GM19467 (cell line): ENCODE measurements around the gene C5orf63.
A peak's percentile ranks its signal among the peaks of the same experiment; 100 is the strongest.
"Not testable (repeated sequence)": the region's sequence is repeated elsewhere in the genome, so short reads cannot be mapped to it uniquely, and the experiment has no call there.

Experiments
- ATAC-seq: cut with Tn5 transposase; IDR thresholded peaks from one replicate; pipeline ENCODE4 v1.9.1; 2021; ENCODE audit warnings: mild to moderate bottlenecking, moderate library complexity; ENCODE audit not compliant: unreplicated experiment

The C5orf63 gene

DNA sequence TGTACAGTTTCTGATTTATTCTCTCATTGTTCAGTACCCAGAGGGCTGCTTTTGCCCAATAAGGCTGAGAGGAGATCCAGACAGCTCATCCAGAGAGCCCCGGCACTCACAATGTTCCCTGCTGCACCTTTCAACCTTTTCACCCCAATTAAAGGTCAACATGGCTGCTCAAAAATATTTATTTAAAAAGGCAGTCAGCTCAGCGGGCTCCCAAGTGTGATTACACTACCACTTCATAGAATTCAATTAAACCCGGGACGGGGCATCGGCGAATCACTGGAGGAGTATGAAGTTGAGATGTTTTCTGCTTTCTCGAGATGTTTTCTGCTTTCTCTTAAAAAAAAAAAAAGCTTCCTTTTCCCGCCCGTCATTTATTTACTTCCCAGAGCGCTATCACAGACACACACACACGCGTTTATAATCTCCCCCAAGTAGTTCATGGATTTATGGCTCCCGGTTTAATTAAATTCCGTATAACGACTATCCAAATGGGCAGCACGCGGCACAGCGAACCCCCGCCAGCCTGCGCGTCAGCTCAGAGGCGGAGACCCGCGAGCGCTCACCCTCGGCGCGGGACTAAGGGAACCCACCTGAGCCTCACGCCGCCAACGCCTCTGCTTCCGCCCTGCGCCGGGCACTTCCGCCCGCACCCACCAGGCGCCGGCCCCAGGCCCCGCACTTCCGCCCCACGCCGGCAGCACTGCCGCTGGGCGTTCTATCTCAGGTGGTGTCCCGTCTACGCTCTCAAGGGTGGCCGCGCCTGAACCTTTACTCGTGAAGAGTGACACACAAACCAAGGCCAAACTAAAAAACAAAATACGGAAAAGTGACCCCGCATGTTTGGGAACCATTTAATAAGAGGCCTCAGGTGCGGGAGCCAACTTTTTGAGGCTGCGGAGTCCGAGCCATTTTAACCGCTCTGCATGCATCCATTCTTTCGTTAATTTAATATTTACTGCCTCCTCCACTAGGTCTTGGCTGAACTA lies at the start of gene C5orf63:
Gene C5orf63 (minus strand): TSS at position 642 of the 986 bp plus-strand sequence. CDS start 14,507 bp downstream, outside the sequence.
- ATAC-seq = peak; percentile 99

DNA sequence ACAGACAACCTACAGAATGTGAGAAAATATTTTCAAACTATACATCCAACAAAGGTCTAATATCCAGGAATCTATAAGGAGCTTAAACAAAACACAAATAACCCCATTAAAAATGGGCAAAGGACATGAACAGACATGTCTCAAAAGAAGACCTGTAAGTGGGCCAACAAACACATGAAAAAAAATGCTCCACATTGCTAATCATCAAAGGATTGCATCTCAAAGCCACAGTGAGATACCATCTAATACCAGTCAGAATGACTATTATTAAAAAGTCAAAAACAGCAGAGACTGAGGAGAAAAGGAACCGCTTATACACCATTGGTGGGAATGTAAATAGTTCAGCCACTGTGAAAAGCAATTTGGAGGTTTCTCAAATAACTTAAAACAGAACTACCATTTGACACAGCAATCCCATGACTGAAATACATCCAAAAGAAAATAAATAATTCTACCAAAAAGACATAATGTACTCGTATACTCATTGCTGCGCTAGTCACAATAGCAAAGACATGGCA lies 39.1 kb upstream of the C5orf63 start:
- ATAC-seq = no peak

DNA sequence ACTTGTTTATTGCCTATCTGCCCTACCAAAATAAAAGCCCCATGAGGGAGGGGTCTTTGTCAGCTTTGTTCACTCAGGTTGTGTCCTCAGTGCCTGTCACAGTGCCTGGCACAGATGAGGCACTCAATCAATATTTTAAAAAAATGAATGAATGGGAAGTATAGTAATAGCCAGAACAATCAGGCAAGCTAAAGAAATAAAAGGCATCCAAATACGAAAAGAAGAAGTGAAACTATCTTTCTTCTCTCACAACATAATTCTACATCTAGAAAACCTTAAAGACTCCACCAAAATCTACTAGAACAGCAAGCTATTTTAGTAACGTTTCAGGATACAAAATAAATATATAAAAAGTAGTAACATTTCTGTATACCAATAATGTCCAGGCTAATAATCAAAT lies 37.8 kb upstream of the C5orf63 start:
- no peak for ATAC-seq

DNA sequence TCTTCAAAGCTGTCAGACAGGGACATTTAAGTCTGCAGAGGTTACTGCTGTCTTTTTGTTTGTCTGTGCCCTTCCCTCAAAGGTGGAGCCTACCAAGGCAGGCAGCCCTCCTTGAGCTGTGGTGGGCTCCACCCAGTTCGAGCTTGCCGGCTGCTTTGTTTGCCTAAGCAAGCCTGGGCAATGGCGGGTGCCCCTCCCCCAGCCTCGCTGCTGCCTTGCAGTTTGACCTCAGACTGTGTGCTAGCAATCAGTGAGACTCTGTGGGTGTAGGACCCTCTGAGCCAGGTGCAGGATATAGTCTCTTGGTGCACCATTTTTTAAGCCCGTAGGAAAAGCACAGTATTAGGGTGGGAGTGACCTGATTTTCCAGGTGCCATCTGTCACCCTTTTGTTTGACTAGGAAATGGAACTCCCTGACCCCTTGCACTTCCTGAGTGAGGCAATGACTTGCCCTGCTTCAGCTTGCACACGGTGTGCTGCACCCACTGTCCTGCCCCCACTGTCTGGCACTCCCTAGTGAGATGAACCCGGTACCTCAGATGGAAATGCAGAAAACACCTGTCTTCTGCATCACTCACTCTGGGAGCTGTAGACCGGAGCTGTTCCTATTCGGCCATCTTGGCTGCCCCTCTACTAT lies 35.4 kb upstream of the C5orf63 start:
- ATAC-seq = not testable (repeated sequence)

DNA sequence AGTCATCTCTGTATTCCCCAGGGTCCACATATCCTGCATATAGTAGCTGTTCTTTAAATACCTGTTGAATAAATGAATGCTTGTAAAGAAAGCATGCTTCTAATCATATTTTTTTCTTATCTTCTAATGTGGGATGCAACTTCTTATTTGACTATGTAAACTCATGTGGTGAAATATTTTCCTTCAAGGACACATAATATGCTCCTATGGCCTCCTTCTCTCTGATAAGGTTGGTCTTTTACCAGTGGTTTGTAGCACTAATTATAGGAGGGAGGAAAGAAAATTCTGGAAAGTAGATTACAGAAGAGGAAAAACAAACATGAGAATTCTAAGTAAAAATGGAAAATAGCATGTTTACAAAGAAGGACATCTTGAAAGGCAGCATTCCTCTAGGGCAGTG lies 28.6 kb upstream of the C5orf63 start:
- no peak for ATAC-seq

DNA sequence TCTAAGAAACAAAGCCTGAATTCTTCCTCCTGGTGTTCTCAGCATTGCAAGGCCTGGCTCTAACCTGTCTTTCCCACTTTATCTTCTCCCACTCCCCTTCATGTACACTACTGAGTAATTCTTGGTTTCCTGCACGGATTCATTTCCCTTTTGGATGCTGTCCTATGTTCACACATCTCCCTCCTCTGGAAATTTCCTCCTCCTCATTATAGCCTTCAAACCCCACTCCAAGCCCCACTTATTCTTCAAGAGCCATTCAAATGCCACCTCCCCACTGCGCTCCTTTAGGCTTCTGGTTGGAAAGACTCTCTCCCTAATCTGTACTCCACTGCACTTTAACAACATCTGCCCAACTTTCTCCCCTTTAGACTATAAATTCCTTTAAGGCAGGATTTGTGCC lies 28.2 kb upstream of the C5orf63 start:
- ATAC-seq = no peak

DNA sequence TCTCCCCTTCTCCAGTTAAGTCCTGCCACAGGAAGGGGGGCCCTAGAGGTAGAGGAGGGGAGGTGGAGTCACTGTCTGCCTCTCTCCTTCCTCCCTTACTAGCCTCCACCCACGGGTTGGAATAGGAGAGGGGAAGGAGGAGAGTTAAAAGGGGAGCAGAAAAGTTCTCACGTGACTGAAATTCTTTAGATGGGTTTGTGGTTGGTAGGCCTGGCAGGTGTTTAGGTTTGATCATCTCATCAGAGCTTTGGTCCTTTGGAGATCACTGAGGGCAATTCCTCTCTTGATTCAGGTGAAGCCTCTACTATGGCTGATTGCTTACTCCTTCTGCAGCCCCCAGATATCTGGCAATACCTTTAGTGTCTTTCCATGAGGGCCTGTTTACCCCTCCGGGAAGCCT lies 24.9 kb upstream of the C5orf63 start:
- ATAC-seq = no peak

DNA sequence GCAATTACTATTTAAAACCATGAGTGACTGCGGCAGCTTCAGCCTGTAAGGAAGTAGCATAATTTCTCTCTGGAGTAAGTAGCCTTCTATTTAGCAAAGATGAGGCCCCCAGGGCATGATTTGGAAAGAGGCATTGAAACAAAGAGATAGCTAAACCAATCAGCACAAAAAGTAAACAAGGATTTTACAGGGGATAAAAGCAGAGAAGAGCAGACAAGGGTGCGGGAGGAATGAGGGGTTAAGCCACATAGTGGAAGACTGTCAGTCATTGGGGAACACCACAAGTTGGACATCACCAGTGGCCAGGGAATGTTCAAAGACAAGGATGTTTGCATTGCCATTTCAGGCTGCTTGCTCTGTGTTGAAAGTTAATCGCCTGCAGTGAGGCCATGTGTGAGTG lies 24.0 kb upstream of the C5orf63 start:
- no peak for ATAC-seq

DNA sequence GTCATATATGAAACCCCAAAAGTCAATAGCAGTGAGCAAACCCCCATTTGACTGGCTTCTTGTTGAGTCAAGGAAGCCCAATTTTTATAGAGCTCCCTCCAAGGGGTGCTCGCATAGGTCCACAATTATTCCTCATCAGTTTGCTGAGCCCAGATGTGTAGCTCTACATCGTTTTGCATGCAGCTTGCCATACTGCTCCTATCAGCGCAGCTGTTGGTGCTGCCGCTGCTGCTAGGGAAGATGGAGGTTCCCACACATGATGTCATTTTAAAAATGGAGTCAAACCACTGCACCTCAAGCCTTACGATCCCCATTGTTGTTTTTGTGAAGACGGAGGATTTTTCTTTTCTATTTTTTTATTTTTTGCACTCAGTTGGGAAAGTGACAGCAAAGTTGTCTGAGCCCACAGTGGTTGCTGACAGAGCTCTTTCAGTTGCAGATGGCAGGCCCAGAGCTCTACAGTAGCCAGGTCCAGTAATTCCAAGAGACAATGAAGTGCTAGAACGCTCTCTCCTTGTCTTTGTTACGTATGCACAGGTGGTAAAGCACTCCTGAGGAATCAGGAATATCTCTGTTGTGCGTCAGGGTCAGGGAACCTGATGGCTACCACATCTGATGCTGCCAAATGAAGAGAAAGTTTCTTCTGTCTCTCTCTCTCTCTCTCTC lies 23.2 kb upstream of the C5orf63 start:
- no peak for ATAC-seq

DNA sequence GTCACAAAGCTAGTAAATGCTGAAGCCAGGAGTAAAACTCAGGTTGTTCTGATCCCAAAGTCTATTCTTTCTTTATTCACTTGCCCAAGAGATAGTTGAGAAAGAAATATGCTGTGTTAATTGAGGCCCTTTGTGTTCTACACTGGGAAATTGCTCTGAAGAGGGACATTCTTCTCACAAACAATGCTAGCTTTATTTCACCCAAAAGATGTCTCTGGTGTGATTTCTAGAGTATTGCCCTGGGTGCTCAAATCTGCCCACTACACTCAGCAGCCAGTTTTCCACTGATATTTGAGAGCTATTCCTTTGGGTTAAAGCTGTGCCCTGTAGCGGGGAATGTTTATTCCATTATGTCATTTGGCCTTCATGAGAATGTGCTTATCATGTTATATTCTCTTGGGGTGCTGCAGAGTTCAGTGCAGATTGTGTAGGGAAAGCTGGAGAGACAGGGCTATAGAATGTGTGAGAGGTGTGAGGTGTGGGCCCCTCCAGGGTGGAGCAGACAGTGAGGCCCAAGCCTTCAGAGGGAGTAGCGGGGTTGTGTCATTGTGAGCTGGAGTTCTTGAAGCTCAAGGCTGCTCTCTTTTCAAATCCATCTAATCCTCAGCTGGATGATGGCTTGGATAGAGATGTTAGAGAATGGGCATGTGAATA lies 21.0 kb upstream of the C5orf63 start:
- no peak for ATAC-seq

DNA sequence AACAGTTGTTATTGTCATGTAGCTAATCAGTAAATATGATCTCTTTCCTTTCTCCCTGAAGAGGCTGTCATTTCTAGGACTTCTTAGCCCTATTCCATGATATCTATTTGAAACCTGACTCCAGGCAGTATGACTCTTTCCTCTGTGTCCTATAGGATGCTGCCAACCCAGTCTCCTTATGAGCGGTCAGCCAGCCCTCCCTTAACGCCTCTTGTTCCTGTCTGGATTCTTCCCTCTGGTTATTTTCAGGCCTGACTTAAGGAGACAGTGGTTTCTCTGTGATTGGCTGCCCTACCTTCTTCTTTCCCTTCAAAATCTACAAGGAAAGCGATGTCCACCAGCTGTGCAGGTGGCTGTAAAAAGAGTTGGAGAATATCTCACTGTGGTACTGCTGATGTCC lies 19.4 kb upstream of the C5orf63 start:
- ATAC-seq = no peak

DNA sequence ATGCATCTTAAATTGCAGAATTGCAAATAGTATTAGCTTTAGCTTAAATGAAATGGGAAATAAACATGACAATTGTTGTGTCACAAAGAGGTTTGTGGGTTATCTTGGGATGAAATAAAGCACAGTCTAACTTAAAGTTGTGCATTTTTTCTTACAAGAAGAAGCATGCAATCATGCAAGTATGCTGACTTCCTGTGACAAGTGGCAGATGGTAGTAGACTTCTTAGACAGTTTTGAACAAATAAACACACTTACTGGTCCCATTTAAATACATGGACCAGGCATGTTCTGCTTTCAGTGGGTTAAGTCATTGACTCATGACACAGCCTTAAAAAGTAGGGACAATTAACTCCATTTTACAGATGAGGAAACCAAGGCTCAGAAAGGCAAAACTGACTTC lies 15.9 kb upstream of the C5orf63 start:
- no peak for ATAC-seq

DNA sequence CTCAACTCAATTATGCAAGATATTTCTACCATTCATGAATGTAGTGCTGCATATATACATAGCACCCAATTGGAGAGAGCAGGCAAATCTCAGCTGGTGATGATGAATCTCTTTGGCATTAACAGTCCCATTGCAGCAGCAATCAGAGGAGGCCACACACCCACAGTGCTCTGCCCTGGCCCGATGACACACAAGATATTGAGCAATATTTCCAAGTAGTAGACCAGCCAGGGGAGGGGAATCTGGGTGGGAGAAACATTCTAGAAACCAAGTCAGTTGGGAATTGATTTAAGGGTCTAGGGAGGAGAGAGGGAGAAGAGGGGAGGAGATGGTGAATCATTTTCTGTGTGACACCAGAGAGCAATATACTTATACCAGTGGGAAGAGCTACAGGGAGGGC lies 14.9 kb upstream of the C5orf63 start:
- ATAC-seq = no peak

DNA sequence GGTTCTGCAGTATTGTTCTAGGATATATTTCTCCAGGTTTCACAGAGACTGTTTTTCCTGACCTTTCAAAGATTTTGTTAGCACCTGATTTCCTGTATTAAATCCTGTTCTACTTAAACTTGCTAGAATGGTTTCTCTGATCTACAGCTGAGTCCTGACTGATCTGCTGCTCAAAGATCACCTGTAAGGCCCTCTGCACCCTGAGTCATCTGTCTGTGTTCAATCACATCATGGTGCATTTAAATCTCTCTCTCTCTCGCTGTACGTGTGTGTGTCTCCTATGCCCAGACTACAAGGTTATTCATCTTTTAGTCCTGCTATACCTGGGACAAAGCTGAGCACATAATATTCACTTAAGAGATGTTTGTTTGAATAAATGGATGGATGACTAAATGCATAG lies 13.3 kb upstream of the C5orf63 start:
- ATAC-seq = no peak

DNA sequence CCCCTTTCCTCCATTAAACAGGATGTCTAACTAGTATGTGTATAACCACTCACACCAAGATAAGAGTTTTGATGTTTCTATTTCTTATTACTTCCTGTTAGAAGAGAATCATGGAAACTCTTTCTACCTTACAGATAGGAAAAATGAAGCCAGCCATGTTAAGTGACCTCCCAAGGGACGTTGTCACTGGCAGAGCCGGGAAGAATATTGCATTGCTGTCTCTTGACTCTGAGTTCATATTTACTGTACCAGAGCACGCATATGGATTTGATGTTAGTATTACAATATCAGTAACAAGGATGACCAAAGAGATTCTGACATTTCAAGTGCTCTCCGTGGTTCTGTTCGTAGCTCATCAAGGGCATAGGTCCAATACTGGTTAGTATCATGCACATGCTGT lies 12.5 kb upstream of the C5orf63 start:
- no peak for ATAC-seq

DNA sequence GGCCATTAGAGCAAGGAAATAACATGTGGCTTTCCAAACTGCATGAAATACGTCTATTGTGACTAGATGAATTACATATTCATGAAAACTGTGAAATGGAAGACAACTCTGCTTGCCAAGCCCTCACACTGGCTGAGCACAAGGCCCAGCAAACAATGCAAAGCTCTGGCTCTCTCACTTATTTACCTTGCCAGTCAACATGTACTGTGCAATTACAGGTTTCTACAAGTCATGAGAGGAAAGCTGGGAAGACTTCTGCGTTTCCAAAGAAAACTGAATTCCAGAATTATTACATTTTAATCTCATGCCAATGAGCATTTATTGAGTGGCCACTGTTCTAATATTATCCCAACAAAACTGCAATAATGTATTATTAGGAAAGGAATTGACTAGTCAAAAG lies 12.1 kb upstream of the C5orf63 start:
- ATAC-seq = no peak

DNA sequence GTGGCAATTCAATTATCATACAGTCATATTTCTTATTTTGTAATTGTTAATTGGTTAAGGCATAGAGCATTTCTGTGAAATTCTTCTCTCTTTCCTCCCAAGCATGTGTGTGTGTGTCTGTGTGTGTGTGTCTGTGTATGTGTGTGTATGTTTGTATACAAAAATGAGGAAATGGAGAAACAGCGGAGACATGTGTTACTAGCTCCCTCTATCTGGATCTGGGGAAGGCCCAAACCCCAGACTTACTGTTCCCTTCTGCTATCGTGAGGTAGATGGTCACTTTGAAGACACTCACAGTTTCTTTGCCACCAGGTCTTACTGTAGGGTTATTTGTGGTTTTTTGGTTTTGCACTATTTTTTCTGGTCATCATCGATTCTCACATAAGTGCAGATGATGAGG lies 11.4 kb upstream of the C5orf63 start:
- no peak for ATAC-seq

DNA sequence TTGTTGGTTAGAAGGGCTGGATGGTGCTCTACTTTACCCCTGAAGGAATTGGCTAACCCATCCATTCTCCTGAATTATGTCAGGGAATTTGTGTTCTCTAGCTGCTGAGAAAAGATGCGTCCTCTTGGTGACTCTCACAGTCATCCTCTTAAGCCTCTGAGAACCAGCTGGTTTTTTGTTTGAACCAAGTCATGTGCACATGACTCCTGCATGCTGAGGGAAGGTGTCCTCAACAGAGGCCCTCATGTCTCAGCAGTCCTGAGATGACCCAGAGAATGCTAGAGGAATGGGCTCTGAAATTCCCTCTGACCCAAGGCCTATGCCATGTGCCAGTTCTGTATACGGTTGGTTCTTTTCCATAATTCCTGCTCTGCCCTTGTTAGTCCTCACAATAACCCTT lies 10.4 kb upstream of the C5orf63 start:
- ATAC-seq = no peak

DNA sequence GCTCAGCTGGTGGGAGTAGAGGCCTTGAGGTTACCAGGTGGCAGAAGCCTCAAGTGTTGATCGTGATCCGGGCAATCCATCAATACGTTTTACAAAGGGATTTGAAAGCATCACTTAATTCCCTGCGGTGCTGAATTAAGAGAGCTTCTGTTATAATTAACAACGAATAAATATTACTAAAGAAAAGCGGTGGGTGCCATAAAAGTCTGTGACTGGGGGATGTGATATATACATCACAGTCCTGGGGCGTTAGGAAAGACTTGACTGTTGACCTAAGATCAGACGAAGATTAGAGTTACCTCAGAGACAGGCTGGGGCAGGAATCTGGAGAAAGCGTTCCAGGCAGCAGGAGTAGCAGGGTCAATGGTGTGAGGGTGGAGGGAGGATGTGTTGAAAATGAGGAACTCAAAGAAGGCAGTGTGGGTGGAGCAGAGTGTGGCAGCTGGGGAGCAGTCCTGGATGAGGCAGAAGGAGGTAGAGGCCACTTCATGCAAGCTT lies 6.7 kb upstream of the C5orf63 start:
- no peak for ATAC-seq

DNA sequence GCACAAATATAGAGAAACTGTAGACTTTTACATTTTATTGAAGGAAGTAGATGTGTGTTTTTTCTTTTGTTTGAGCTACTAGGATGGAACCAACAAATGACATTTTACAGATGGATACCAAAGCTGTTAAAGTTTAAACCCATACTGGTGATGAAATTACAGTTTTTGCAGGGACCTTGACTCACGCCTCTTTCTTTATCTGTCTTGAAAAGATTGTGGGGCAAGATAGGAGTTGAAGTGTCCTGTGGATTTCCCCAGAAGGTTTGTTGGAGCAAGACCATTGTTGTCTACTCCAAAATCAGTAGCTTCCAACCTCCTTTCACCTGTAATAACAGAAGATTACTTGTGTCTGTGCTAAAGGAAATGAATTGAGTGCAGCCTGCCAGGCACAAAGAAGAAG lies 4.1 kb upstream of the C5orf63 start:
- ATAC-seq = no peak
